Measurements from ENCODE around the gene ZBTB9. TPM values are rescaled to one million over a fixed set of nuclear protein-coding genes. Genes with fewer than 3 reads are reported as not detected.

ZBTB9 gene
- total RNA-seq, 1 experiment from 2014 or later: 14.2 TPM

GRCh38 chr6:33425668-33426577, 28.5 kb upstream of the ZBTB9 start:
- H3K27ac ChIP-seq (ENCODE audit: low read depth, low read length): peak overlapping the region; percentile 86
- CTCF ChIA-PET: interaction anchor here (0.7 to 1.6 kb wide), 4 partner anchors 14 to 149 kb away, joined by 3 to 7 read pairs (median 4); partner anchors contain the start of genes B3GALT4 and ZBTB9
- BruUV-seq (replicated peaks): no TSS peak

More at GRCh38 chr6:33425668-33426577, 28.5 kb upstream of the ZBTB9 start:
- Histone ChIP-seq H2AFZ (ENCODE audit: low read depth, low read length, poor library complexity, severe bottlenecking) (no peak overlapping the region), H3K4me1 (ENCODE audit: control insufficient read depth in 1 of 2, insufficient read depth in 2 of 2, low read length in 2 of 2) (peaks cover 22 to 56% of the 10 kb centered on the region in 2 experiments), H3K9me3 (ENCODE audit: control insufficient read depth in 1 of 2, insufficient read depth in 1 of 2, low read depth in 1 of 2, low read length in 2 of 2) (no peaks in the 10 kb centered on the region), H3K4me3 (replicated peaks in 1 of 2; ENCODE audit: low read depth in 1 of 2, low read length in 2 of 2) (peak overlapping the region; percentile 65 to 68), H4K20me1 (ENCODE audit: insufficient read depth) (no peaks in the 10 kb centered on the region), H3K36me3 (ENCODE audit: control insufficient read depth in 1 of 2, insufficient read depth in 2 of 2, low read length in 2 of 2) (no peaks in the 10 kb centered on the region), H3K9ac (ENCODE audit: low read length) (peak overlapping the region; percentile 75), H3K27me3 (ENCODE audit: insufficient read depth, low read length) (no peaks in the 10 kb centered on the region), H3K9me2 (ENCODE audit: insufficient read depth) (no peaks in the 10 kb centered on the region), H3K4me2 (ENCODE audit: low read length) (peak overlapping the region; percentile 82), H3K79me2 (ENCODE audit: insufficient read depth, low read length) (no peaks in the 10 kb centered on the region)
- DNase-seq (ENCODE audit: low read depth, low spot score) (peak; percentile 63), ATAC-seq (peak; percentile 77)
- intact Hi-C loops (cut with micrococcal nuclease): loop anchor here (5.0 kb wide), 1 partner anchor 129 kb away; the partner anchor contains the start of gene RGL2
- ChIA-PET POLR2A (interaction anchor here (0.6 to 2.1 kb wide), 2 partner anchors 29 to 154 kb away, joined by 3 to 7 read pairs; partner anchors contain the start of genes RPS18, VPS52 and ZBTB9), RAD21 (ENCODE audit: low non-redundant PET in 1 of 2, low total read pairs in 2 of 2, uncharacterized antibody in 2 of 2, unreplicated experiment in 2 of 2) (interaction anchor here in 1 of 2 experiments (0.6 kb wide), 1 partner anchor 146 kb away, joined by 3 read pairs; no protein-coding TSS in a partner anchor)
- TF ChIP-seq POLR2AphosphoS5 (IDR thresholded peaks at IDR 0.05; ENCODE audit: low read depth, low read length) (peak; percentile 86), EGR1 (IDR thresholded peaks at IDR 0.05; ENCODE audit: low read depth) (no peak), MAX (IDR thresholded peaks at IDR 0.05) (no peak), CTCF (IDR thresholded peaks at IDR 0.05 in 2 of 3, conservative IDR thresholded peaks at IDR 0.05 in 1 of 3; ENCODE audit: borderline replicate concordance in 1 of 3, insufficient read depth in 1 of 3, low read depth in 2 of 3, low read length in 2 of 3) (peak in 2 of 3 experiments; percentile 60 to 65; a peak in 4 of 6 replicates), POLR2A (IDR thresholded peaks at IDR 0.05; ENCODE audit: borderline replicate concordance, extremely low read depth, insufficient read depth, insufficient read length) (peak; percentile 64)

Measured in HCT116 (cell line).